Measurements from ENCODE around the gene TUBD1. TPM values are rescaled to one million over a fixed set of nuclear protein-coding genes. Genes with fewer than 3 reads are reported as not detected.
"Not testable (repeated sequence)": the region's sequence is repeated elsewhere in the genome, so short reads cannot be mapped to it uniquely, and the experiment has no call there.

The TUBD1 gene
- total and polyA plus RNA-seq, 2 donors: 8.4 to 15.9 TPM

DNA sequence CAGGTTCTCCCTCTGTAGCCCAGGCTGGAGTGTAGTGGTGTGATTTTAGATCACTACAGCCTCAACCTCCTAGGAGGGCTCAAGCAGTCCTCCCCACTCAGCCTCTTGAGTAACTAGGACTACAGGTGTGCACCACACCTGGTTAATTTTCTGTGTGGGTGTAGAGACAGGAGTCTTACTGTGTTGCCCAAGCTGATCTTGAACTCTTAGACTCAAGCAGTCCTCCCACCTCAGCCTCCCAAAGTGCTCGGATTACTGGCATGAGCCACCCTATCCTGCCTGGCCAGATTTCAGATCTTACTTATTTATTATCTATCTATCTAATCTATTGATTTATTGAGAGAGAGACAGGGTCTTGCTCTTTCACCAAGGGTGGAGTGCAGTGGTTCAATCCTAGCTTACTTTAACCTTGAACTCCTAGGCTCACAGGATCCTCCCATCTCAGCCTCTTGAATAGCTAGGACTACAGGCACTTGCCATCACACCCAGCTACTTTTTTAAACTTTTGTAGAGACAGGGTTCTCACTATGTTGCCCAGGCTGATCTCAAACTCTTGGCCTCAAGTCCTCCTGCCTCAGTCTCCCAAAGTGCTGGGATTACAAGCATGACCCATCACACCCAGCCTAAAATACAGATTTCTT, 61.8 kb downstream of the TUBD1 start:
- H3K27ac ChIP-seq (ENCODE audit: low read depth): no peak overlapping the region
- H3K4me3 ChIP-seq (ENCODE audit: low read depth, low read length): no peak overlapping the region
- DNase-seq (ENCODE audit: extremely low spot score): no peak
- WGBS: 73% methylated on average over 1 of the region's 1 CpG
- H3K36me3 ChIP-seq (ENCODE audit: insufficient read depth): no peaks in the 10 kb centered on the region
- peaks cover 4% of the 10 kb centered on the region for H3K4me1 ChIP-seq (ENCODE audit: insufficient read depth)

DNA sequence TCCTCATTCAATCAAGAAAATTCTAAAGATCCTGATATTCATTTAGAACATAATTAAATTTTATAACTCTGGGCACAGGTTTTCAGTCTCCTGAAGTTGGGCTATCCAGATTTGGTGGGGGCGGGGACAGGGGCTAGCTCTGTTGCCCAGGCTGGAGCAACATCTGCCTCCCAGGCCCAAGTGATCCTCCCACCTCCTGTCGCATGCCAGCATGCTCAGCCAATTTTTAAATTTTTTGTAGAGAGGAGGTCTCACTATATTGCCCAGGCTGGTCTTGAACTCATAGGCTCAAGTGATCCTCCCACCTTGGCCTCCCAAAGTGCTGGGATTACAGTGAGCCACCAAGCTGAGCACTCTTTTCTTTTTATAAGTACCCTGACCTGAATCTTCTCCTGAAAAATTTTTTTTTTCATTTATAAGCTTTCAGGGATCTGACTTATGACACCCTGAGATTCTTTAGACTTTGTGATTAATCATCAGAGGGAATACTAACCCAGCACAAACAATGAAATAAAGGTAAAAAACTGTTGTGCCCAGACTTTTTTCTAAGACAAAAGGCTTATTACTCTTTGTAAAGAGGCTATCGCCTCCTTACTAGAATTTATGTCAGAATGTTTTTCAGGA, 62.6 kb downstream of the TUBD1 start:
- Histone ChIP-seq H3K27ac (ENCODE audit: low read depth) (peak overlapping the region; percentile 80), H3K4me3 (ENCODE audit: low read depth, low read length) (no peak overlapping the region), H3K36me3 (ENCODE audit: insufficient read depth) (no peaks in the 10 kb centered on the region), H3K4me1 (ENCODE audit: insufficient read depth) (peaks cover 4% of the 10 kb centered on the region)
- WGBS: 68% methylated on average over 3 of the region's 3 CpGs
- DNase-seq (ENCODE audit: extremely low spot score): no peak

DNA sequence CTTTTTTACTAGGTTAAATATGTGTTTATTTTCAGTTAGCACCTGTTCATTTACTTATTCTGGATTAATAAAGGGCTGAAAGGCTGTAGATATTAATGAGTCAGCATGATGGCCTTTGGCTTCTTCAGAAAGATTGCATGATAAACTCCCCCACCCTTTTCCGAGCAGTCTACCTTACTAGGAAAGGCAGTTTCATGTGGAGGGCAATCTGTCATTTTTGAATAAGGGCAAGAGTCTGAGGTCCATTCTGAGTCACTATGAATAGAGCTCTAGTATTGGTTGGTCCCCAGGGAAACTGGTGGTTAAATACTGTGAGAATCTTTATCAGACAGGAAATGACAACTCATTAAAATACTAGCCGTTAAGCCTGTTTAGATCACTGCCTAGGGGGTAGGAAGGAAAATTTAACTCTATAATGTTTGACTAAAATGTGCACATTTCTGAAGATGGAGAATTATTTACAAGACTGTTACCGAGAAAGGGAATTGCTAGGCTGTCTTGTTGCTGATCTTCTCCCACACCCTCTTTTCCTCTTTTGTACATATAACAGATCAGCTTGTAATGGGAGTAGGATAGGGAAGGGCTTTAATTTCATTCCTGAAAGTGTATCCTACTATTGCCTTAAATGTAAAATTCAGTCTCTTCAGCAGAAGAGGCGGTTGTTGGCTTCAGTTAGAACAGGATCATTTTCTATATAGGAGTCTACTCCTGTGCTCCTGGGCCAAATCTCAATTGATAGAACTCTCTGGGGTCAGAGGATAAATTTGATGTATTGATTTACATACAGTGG, 63.3 kb downstream of the TUBD1 start:
- no peak for DNase-seq (ENCODE audit: extremely low spot score)
- WGBS: 8% methylated on average over 4 of the region's 4 CpGs

DNA sequence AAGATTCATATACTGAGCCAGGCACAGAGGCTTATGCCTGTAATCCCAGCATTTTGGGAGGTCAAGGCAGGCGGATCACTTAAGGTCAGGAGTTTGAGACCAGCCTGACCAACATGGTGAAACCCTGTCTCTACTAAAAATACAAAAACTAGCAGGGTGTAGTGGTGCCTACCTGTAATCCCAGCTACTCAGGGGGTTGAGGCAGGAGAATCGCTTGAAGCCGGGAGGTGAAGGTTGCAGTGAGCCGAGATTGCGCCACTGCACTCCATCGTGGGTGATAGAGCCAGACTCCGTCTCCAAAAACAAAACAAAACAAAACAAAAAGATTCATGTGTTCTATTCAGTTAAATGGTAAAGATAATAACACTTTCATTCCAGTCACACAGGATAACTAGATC, 63.9 kb downstream of the TUBD1 start:
- H3K27ac ChIP-seq (ENCODE audit: low read depth): peak overlapping the region; percentile 80
- not testable (repeated sequence) for H3K4me3 ChIP-seq (ENCODE audit: low read depth, low read length); H3K36me3 ChIP-seq (ENCODE audit: insufficient read depth); H3K4me1 ChIP-seq (ENCODE audit: insufficient read depth); DNase-seq (ENCODE audit: extremely low spot score)
- WGBS: 32% methylated on average over 7 of the region's 7 CpGs

More for the DNA sequence above, 63.3 kb downstream of the TUBD1 start:
- Histone ChIP-seq H3K4me3 (ENCODE audit: low read depth, low read length) (no peak overlapping the region), H3K36me3 (ENCODE audit: insufficient read depth) (no peaks in the 10 kb centered on the region), H3K4me1 (ENCODE audit: insufficient read depth) (peaks cover 4% of the 10 kb centered on the region), H3K27ac (ENCODE audit: low read depth) (peak overlapping the region; percentile 80)

DNA sequence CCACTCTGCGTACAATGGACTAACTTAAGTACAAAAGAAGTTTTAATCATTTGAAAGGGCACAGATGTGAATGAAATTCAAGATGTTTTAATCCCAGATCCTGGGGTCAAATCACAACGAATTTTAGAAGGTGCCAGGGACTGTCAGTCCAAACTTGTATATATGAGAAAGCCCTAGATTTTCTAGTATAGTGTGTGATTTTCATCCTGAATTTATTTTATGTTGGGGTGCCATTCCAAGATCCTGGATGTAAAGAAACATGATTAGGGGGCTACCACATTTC, 64.3 kb downstream of the TUBD1 start:
- WGBS: 59% methylated on average over 2 of the region's 2 CpGs
- H3K36me3 ChIP-seq (ENCODE audit: insufficient read depth): no peaks in the 10 kb centered on the region
- peak overlapping the region; percentile 80 for H3K27ac ChIP-seq (ENCODE audit: low read depth)
- no peak for DNase-seq (ENCODE audit: extremely low spot score)
- no peak overlapping the region for H3K4me3 ChIP-seq (ENCODE audit: low read depth, low read length)
- H3K4me1 ChIP-seq (ENCODE audit: insufficient read depth): peaks cover 4% of the 10 kb centered on the region

DNA sequence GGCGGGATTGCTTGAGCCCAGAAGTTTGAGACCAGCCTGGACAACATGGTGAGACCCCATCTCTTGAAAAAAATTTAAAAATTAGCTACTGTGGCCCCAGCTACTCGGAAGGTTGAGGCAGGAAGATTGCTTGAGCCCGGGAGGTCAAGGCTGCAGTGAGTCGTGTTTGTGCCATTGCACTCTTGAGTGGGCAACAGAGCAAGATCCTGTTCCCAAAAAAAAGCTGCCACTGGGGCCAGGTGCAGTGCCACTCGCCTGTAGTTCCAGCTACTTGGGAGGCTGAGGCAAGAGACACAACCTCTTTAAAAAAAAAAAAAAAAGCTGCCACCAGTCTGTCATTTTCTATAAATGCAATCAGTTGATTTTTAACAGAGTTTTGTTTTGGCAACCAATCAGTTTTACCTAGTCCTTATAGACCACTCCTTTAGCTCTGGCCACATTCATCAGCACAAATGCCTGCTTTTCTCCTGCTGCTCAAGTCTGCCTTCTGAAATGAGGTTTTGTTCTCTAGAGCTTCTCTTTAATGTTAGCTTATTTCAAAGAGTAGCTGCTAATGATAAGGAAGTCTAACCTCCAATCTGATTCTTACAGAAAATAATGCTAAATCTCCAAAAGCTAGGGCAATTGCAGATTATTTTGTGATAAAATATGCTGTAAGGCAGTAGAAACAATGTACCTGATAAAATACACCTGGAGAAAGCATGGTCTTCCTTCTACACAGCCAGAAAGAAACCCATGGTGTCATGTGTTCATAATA, 64.8 kb downstream of the TUBD1 start:
- Histone ChIP-seq H3K36me3 (ENCODE audit: insufficient read depth) (no peaks in the 10 kb centered on the region), H3K4me3 (ENCODE audit: low read depth, low read length) (no peak overlapping the region), H3K4me1 (ENCODE audit: insufficient read depth) (peaks cover 4% of the 10 kb centered on the region), H3K27ac (ENCODE audit: low read depth) (no peak overlapping the region)
- DNase-seq (ENCODE audit: extremely low spot score): no peak
- WGBS: 84% methylated on average over 5 of the region's 5 CpGs

DNA sequence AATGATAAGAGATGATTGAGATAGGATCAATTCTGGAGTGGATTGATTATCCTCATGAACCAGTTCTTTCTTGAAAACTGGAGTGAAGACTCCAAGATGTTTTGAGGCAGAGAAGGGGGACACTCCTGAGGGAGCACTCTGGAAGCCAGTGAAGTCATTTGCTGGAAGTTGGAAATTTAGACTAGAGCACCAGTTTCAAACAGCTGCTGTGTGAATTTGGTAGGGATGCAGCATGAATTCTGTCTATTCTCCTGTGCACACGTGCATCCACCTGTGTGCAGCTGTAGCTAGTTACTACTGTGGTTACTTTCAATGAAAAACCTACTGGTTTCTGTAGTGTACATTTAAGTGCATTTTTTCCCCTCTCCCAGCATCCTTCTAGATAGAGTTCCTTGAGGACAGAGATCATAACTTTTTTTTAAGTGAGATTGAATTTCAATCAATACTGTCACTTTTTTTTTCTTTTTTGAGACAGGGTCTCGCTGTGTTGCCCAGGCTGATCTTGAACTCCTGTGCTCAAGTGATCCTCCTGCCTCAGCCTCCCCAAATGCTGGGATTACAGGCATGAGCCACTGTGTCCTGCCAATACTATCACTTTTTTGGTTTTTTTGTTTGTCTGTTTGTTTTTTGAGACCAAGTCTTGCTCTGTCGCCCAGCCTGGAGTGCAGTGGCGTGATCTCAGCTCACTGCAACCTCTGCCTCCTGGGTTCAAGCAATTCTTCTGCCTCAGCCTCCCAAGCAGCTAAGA, 65.9 kb downstream of the TUBD1 start:
- H3K4me1 ChIP-seq (ENCODE audit: insufficient read depth): peaks cover 4% of the 10 kb centered on the region
- H3K4me3 ChIP-seq (ENCODE audit: low read depth, low read length): no peak overlapping the region
- no peaks in the 10 kb centered on the region for H3K36me3 ChIP-seq (ENCODE audit: insufficient read depth)
- 89% methylated on average over 4 of the region's 4 CpGs for WGBS
- peak overlapping the region; percentile 6 for H3K27ac ChIP-seq (ENCODE audit: low read depth)
- DNase-seq (ENCODE audit: extremely low spot score): no peak

DNA sequence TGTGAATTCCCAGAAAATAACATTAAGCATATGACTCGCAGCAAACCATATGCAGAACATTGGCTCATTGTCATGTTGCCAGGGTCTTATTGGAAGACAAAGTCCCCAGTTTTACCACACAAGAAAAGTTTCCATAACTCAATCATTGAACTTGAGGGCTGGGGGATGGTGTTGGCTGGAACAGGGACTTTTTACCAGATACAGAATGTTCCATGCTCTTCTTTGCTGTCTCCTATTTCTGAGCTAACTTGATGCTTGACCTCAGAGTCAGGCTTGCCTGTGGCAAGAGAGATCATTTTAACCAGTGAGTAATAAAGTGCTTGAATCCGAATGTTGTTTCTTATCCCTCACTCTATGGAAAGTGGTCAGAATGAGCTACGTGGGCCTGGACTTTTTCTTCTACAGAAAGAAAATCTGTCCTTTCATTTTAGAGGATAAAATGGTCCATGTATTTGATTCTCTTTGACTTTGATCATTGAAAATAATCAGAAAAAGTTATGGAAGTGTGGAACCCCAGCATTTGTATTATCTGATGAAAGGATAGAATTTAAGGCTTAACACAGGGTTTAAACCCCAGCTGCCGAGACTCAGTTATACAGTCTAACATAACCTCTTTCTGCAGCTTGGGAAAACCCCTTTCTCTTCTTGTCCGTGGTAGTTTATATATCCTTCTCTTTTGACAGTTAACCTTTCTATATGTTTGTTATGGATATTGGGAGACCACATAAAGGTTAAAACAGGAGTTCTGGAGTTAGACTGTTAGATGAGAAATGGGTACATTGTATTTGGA, 67.0 kb downstream of the TUBD1 start:
- Histone ChIP-seq H3K4me1 (ENCODE audit: insufficient read depth) (peaks cover 1% of the 10 kb centered on the region), H3K36me3 (ENCODE audit: insufficient read depth) (no peaks in the 10 kb centered on the region), H3K4me3 (ENCODE audit: low read depth, low read length) (no peak overlapping the region), H3K27ac (ENCODE audit: low read depth) (peak overlapping the region; percentile 10)
- no peak for DNase-seq (ENCODE audit: extremely low spot score)
- WGBS: 62% methylated on average over 5 of the region's 5 CpGs

DNA sequence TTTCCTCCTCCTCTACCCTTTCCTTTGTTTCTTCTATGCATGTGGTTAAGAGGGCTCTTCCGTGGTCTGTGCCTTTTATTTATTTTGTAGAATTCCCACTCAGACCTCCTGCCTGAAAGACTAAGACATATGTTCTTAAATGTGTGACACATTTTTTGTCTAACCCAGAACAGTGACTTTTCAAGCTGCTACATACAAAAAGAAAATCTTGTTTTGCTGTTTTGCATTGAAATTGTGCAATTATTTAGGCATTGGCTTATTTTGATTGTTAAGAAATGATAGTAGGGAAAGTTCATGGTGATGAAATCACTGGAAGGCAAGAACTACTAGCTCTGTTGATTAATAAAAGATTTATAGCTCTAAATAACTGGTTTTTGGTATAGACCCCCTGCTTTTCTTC, 76.8 kb downstream of the TUBD1 start:
- H3K36me3 ChIP-seq (ENCODE audit: insufficient read depth): no peaks in the 10 kb centered on the region
- no peaks in the 10 kb centered on the region for H3K4me1 ChIP-seq (ENCODE audit: insufficient read depth)
- 89% methylated on average over 1 of the region's 1 CpG for WGBS
- no peak overlapping the region for H3K4me3 ChIP-seq (ENCODE audit: low read depth, low read length)
- no peak for DNase-seq (ENCODE audit: extremely low spot score)
- peak overlapping the region; percentile 67 for H3K27ac ChIP-seq (ENCODE audit: low read depth)

DNA sequence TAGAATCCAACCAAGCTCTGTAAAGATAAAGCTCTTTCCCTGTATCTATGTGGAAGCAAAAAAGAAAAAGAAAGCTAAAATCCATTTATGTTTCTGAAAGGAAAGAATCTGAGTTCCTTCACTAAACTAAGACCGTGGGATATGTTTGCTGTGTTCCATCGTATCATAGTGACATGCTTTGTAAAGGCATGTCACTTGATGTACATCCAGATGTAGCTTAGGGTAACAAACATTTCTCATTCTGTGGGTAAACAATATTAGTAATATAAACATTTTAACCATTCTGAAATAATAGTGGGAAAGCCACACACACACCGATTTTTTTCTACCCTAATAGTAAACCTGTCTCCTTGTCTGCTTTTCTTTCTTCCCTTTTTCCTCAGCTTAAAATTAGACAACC, 78.1 kb downstream of the TUBD1 start:
- H3K36me3 ChIP-seq (ENCODE audit: insufficient read depth): no peaks in the 10 kb centered on the region
- no peaks in the 10 kb centered on the region for H3K4me1 ChIP-seq (ENCODE audit: insufficient read depth)
- H3K27ac ChIP-seq (ENCODE audit: low read depth): peak overlapping the region; percentile 77
- WGBS: 53% methylated on average over 3 of the region's 3 CpGs
- H3K4me3 ChIP-seq (ENCODE audit: low read depth, low read length): no peak overlapping the region
- DNase-seq (ENCODE audit: extremely low spot score): no peak

DNA sequence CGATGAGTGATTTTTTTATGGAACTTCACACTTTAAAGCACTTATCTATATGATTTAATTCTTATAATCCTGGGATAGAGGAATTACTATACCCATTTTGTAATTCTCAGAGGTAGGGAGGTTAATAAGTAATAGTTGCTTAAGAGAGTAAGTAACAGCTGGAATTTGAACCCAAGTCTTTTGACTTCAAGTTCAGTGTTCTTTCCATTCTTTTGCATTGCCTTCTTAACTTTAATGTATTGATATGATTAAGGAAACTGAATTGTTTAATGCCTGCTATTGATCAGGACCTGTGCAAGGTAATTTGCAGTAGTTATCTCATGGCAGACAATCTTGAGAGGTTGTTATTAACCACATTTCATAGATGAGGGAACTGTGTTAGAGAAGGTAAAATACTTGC, 78.5 kb downstream of the TUBD1 start:
- DNase-seq (ENCODE audit: extremely low spot score): no peak
- Histone ChIP-seq H3K4me3 (ENCODE audit: low read depth, low read length) (no peak overlapping the region), H3K4me1 (ENCODE audit: insufficient read depth) (no peaks in the 10 kb centered on the region), H3K27ac (ENCODE audit: low read depth) (peak overlapping the region; percentile 77), H3K36me3 (ENCODE audit: insufficient read depth) (no peaks in the 10 kb centered on the region)
- WGBS: 95% methylated on average over 1 of the region's 1 CpG

DNA sequence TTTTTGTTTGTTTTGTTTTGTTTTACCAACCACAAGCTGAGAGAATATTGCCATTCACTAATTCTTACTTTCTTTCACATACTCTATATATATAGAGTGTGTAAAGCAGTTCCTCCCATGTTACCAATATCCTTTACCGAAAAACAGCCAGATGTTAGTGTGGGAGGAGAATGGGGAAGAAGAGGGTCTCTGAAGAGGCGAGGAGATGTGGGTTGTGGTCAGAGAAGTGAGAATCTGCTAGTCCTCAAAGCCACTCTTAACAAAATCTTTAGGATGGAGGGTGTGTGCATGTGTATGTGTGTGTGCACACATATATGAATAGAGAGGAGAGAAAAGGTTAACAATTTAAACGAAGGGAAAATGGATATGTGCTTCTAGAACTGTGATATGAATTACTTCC, 80.6 kb downstream of the TUBD1 start:
- no peaks in the 10 kb centered on the region for H3K4me1 ChIP-seq (ENCODE audit: insufficient read depth)

More for the DNA sequence above, 80.6 kb downstream of the TUBD1 start:
- DNase-seq (ENCODE audit: extremely low spot score): no peak
- H3K27ac ChIP-seq (ENCODE audit: low read depth): no peak overlapping the region
- no peak overlapping the region for H3K4me3 ChIP-seq (ENCODE audit: low read depth, low read length)
- H3K36me3 ChIP-seq (ENCODE audit: insufficient read depth): no peaks in the 10 kb centered on the region
- WGBS: 85% methylated on average over 3 of the region's 3 CpGs

Measured in urinary bladder (tissue), 4 donors.